ENCODE measurements around the gene FAM170B.

- TF ChIP-seq CTCF (IDR thresholded peaks at IDR 0.05; ENCODE audit: low read length), result no peak
- TF ChIP-seq EZH2 (IDR thresholded peaks at IDR 0.05; ENCODE audit: borderline replicate concordance, low read length), result no peak
Observed at GRCh38 chr10:49086889-49087288, 46.9 kb downstream of the FAM170B start.

Data from OCI-LY1 (cell line).